Adipocyte (in vitro differentiated cells): ENCODE data around the gene MYH6.
"Not testable (repeated sequence)": the region's sequence is repeated elsewhere in the genome, so short reads cannot be mapped to it uniquely, and the experiment has no call there.

Experiments
- DNase-seq: peaks from one replicate; pipeline ENCODE4 v3.0.0-alpha.2; 2015; ENCODE audit warnings: low read depth
- H3K27me3 ChIP-seq: replicated peaks from 2 replicates; pipeline ENCODE4 v1.7.0; 2013; ENCODE audit warnings: mild to moderate bottlenecking, low read length, moderate library complexity; ENCODE audit not compliant: control insufficient read depth, insufficient read depth
- H3K36me3 ChIP-seq: 2 replicates; pipeline ENCODE4 v1.7.0; 2013; ENCODE audit warnings: low read length, mild to moderate bottlenecking, moderate library complexity; ENCODE audit not compliant: control insufficient read depth, insufficient read depth, severe bottlenecking
- H3K4me1 ChIP-seq: 2 replicates; pipeline ENCODE4 v1.7.0; 2013; ENCODE audit warnings: mild to moderate bottlenecking, low read length, moderate library complexity; ENCODE audit not compliant: control insufficient read depth, insufficient read depth
- H3K4me3 ChIP-seq: 2 replicates; pipeline ENCODE4 v1.7.0; 2013; ENCODE audit warnings: mild to moderate bottlenecking, low read length, moderate library complexity
- H3K9ac ChIP-seq: 2 replicates; pipeline ENCODE4 v1.7.0; 2013; ENCODE audit warnings: mild to moderate bottlenecking, low read length, moderate library complexity
- H3K9me3 ChIP-seq: 2 replicates; pipeline ENCODE4 v1.7.0; 2013; ENCODE audit warnings: mild to moderate bottlenecking, low read length, moderate library complexity; ENCODE audit not compliant: control insufficient read depth

MYH6 gene

DNA sequence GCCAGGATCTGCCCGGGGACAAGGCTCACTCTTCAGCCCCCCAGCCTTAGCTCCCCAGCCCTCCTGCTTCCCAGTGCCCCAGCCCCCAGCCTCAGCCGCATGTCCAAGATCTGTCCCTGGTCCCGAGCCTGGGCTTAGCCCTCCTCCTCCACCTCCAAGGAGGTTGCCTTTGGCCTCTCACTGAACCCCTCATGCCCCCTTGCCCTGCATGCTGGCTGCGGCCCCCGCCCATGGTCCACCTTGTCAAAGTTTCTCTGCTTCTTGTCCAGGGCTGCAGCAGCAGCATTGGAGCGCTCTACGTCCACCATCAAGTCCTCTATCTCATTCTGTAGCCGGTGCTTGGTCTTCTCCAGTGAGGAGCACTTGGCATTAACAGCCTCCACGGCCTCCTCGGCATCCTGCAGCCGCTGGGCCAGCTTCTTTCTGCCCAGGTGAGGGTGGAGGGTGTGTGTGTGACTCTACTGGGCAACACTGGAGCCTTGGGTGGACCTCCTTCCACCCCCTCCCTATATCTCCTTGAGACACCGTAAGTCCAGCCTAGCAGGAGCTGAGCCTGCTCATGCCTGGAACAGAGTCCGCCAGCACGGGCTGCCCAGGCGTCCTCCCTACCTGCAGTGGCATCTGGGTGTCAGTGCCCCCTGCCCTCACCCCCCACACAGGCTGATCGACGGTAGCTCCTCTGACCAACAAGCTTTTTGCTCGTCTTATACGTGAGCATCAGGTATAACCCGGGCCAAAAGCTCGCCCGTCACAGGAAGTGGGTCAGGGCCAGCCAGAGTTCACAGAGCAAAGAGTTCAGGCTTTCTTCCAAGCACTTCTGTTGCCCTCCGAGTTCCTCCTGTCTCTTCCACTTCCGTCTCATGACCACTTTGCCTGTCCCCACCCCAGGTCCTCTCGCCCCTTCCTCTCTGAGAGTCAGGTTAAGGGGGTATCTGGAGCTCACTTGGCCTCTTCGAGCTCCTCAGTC, 19.9 kb downstream of the MYH6 start:
- no peak overlapping the region for H3K9ac ChIP-seq
- H3K36me3 ChIP-seq, result no peaks in the 10 kb centered on the region
- no peaks in the 10 kb centered on the region for H3K9me3 ChIP-seq
- H3K27me3 ChIP-seq, result peaks cover 60% of the 10 kb centered on the region
- no peak overlapping the region for H3K4me3 ChIP-seq
- DNase-seq, result no peak
- H3K4me1 ChIP-seq, result no peaks in the 10 kb centered on the region

GRCh38 chr14:23386999-23387398, 21.1 kb downstream of the MYH6 start:
- H3K27me3 ChIP-seq, result peaks cover 62% of the 10 kb centered on the region
- no peaks in the 10 kb centered on the region for H3K9me3 ChIP-seq
- no peak overlapping the region for H3K9ac ChIP-seq
- no peak for DNase-seq
- H3K4me3 ChIP-seq, result no peak overlapping the region
- no peaks in the 10 kb centered on the region for H3K4me1 ChIP-seq
- no peaks in the 10 kb centered on the region for H3K36me3 ChIP-seq

DNA sequence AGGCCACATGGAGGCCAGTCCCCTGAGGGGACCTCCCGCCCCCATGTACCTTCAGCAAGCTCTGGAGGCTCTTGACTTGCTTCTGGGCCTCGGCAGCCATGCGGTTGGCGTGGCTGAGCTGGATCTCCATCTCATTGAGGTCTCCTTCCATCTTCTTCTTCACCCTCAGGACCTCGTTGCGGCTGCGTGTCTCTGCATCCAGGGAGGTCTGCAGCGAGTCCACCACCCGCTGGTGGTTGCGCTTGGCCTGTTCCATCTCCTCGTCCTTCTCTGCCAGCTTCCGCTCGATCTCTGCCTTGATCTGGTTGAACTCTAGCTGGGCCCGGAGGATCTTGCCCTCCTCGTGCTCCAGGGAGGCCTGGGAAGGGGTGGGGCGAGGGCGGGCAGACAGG, 21.8 kb downstream of the MYH6 start:
- H3K4me3 ChIP-seq, DNase-seq, H3K9ac ChIP-seq, H3K36me3 ChIP-seq, H3K4me1 ChIP-seq, H3K9me3 ChIP-seq: not testable (repeated sequence)
- H3K27me3 ChIP-seq, result peaks cover 68% of the 10 kb centered on the region

GRCh38 chr14:23385642-23386265, 22.3 kb downstream of the MYH6 start:
- no peaks in the 10 kb centered on the region for H3K9me3 ChIP-seq

DNA sequence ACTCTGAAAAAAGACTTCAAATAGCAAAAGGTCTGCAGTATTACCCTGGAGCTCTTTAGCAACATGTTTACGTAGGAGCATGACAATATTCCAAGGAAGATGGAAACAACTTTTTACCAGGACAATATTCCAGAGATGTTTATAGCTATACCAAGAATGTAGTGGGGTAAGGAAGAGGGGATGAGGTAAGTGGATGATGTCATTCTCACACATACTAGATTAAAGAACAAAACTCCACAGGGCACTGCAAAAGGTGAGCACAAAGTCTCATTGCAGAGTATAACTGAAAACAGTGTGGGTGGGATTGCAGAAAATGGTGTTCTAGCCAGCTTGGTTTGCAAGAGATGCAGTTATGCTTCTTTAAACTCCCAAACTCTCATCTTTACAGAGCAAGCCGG, 22.8 kb downstream of the MYH6 start:
- Histone ChIP-seq H3K27me3 (peaks cover 69% of the 10 kb centered on the region), H3K4me1 (no peaks in the 10 kb centered on the region), H3K36me3 (no peaks in the 10 kb centered on the region), H3K9me3 (no peaks in the 10 kb centered on the region), H3K9ac (no peak overlapping the region), H3K4me3 (no peak overlapping the region)
- DNase-seq, result no peak

More at GRCh38 chr14:23385642-23386265, 22.3 kb downstream of the MYH6 start:
- DNase-seq, result no peak
- H3K9ac ChIP-seq, result no peak overlapping the region
- H3K4me1 ChIP-seq, result no peaks in the 10 kb centered on the region
- H3K27me3 ChIP-seq, result peaks cover 68% of the 10 kb centered on the region
- H3K36me3 ChIP-seq, result no peaks in the 10 kb centered on the region
- H3K4me3 ChIP-seq, result no peak overlapping the region

- DNase-seq, result no peak
- H3K9me3 ChIP-seq, result no peaks in the 10 kb centered on the region
- H3K4me1 ChIP-seq, result no peaks in the 10 kb centered on the region
These were observed 23.6 kb downstream of the MYH6 start for GRCh38 chr14:23384364-23385080.

GRCh38 chr14:23382731-23383440, 25.2 kb downstream of the MYH6 start:
- Histone ChIP-seq H3K4me1 (no peaks in the 10 kb centered on the region), H3K27me3 (peaks cover 79% of the 10 kb centered on the region), H3K9ac (no peak overlapping the region), H3K9me3 (no peaks in the 10 kb centered on the region), H3K36me3 (no peaks in the 10 kb centered on the region), H3K4me3 (no peak overlapping the region)
- no peak for DNase-seq

More at GRCh38 chr14:23384364-23385080, 23.6 kb downstream of the MYH6 start:
- peaks cover 75% of the 10 kb centered on the region for H3K27me3 ChIP-seq
- H3K9ac ChIP-seq, result no peak overlapping the region
- no peak overlapping the region for H3K4me3 ChIP-seq
- H3K36me3 ChIP-seq, result no peaks in the 10 kb centered on the region

DNA sequence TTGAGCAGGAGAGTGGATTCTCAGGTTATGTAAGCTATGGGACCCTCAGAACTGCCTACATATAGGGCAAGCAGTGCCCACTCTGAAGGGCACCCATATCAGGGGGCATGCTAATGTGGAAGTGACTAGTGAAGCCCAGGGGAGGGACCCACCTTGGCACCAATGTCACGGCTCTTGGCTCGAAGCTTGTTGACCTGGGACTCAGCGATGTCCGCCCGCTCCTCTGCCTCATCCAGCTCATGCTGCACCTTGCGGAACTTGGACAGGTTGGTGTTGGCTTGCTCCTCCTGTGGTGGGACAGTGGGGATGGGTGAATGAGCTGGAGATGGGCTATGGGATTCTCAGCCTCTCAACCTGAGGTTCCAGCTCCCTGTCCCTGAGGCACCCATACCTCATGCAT, 25.8 kb downstream of the MYH6 start:
- Histone ChIP-seq H3K4me3 (no peak overlapping the region), H3K36me3 (no peaks in the 10 kb centered on the region), H3K9ac (no peak overlapping the region), H3K9me3 (no peaks in the 10 kb centered on the region), H3K4me1 (no peaks in the 10 kb centered on the region), H3K27me3 (peaks cover 76% of the 10 kb centered on the region)
- DNase-seq, result no peak

GRCh38 chr14:23381871-23382270, 26.2 kb downstream of the MYH6 start:
- Histone ChIP-seq H3K27me3 (peaks cover 75% of the 10 kb centered on the region), H3K9me3 (no peaks in the 10 kb centered on the region), H3K36me3 (no peaks in the 10 kb centered on the region), H3K9ac (no peak overlapping the region), H3K4me3 (no peak overlapping the region), H3K4me1 (no peaks in the 10 kb centered on the region)
- DNase-seq, result no peak

GRCh38 chr14:23380976-23381375, 27.1 kb downstream of the MYH6 start:
- H3K27me3 ChIP-seq, result peaks cover 75% of the 10 kb centered on the region
- H3K4me3 ChIP-seq, result no peak overlapping the region
- H3K4me1 ChIP-seq, result no peaks in the 10 kb centered on the region
- no peaks in the 10 kb centered on the region for H3K36me3 ChIP-seq
- H3K9me3 ChIP-seq, result no peaks in the 10 kb centered on the region
- no peak overlapping the region for H3K9ac ChIP-seq
- no peak for DNase-seq
